ENCODE data around the gene CYTH4. TPM values are rescaled to one million over a fixed set of nuclear protein-coding genes. Genes with fewer than 3 reads are reported as not detected.

Gene CYTH4
- total RNA-seq, 2 experiments from 2014 or later, result 20.6 to 28.1 TPM

DNA sequence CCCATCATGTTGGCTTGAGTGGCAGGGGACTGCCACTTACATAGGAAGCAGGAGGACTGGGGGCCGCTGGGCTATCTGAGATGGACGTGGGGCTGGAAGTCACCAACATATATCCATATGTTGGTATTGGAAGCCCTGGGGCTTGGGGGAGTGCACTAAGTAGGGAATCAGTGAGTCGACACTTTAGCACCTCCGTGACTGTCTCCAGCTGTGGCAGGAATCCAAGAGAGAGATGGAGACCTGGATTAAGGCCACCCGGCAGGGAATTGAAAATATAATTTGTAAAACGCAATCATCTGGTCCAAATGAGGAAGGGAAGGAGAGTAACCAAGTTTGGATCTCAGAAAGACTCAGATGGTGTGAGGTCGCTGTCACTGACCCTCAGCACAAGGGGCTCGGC is 76.6 kb downstream of the CYTH4 start:
- Histone ChIP-seq H3K36me3 (ENCODE audit: insufficient read depth, low read length) (no peaks in the 10 kb centered on the region), H3K79me2 (ENCODE audit: insufficient read depth, low read depth, low read length) (no peaks in the 10 kb centered on the region), H3K4me2 (ENCODE audit: low read length) (no peak overlapping the region), H3K9me2 (ENCODE audit: insufficient read depth, low read length) (no peaks in the 10 kb centered on the region), H2AFZ (ENCODE audit: low read length) (no peak overlapping the region), H4K20me1 (ENCODE audit: insufficient read depth, low read length) (no peaks in the 10 kb centered on the region), H3K4me1 (ENCODE audit: insufficient read depth, low read length, poor library complexity, severe bottlenecking) (no peaks in the 10 kb centered on the region), H3K9me3 (ENCODE audit: low read length) (no peaks in the 10 kb centered on the region), H3K27ac (ENCODE audit: low read depth, low read length, poor library complexity, severe bottlenecking) (no peak overlapping the region), H3K4me3 (ENCODE audit: low read depth, low read length, poor library complexity, severe bottlenecking) (no peak overlapping the region)
- intact Hi-C loops (cut with micrococcal nuclease; ENCODE audit: unreplicated experiment), result no loop called here
- ChIA-PET POLR2A (no interaction called here), CTCF (ENCODE audit: unreplicated experiment) (interaction anchor here (0.6 kb wide), 1 partner anchor 227 kb away, joined by 3 read pairs; no protein-coding TSS in a partner anchor)
- TF ChIP-seq EZH2phosphoT487 (IDR thresholded peaks at IDR 0.05; ENCODE audit: borderline replicate concordance, low read depth, low read length), result no peak
- TF ChIP-seq, protein P1, sequence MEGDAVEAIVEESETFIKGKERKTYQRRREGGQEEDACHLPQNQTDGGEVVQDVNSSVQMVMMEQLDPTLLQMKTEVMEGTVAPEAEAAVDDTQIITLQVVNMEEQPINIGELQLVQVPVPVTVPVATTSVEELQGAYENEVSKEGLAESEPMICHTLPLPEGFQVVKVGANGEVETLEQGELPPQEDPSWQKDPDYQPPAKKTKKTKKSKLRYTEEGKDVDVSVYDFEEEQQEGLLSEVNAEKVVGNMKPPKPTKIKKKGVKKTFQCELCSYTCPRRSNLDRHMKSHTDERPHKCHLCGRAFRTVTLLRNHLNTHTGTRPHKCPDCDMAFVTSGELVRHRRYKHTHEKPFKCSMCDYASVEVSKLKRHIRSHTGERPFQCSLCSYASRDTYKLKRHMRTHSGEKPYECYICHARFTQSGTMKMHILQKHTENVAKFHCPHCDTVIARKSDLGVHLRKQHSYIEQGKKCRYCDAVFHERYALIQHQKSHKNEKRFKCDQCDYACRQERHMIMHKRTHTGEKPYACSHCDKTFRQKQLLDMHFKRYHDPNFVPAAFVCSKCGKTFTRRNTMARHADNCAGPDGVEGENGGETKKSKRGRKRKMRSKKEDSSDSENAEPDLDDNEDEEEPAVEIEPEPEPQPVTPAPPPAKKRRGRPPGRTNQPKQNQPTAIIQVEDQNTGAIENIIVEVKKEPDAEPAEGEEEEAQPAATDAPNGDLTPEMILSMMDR (conservative IDR thresholded peaks at IDR 0.05; ENCODE audit: low read length), result no peak
- no TSS peak for BruUV-seq (replicated peaks)
- DNase-seq (ENCODE audit: low spot score), result no peak

DNA sequence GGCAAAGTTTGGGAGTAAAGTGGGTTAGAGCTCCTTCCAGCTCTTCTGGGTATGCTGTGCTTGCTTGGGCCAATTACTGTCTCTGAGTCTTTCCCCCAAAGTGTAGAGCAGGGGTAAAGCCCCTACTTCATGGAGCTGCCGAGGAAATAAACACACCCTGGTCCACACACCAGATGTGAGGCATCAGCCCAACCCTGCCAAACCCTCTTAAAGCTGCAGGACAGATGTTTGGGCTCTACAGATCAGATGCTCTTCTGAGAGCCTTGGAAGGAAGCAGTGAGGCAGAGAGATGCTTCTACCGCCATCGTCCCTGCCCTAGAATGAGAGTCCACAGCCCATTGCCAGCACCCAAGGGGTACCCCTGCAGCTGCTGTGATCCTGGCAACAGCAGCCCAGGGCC is 80.3 kb downstream of the CYTH4 start:
- H3K27ac ChIP-seq (ENCODE audit: low read depth, low read length, poor library complexity, severe bottlenecking), result no peak overlapping the region
- H3K4me1 ChIP-seq (ENCODE audit: insufficient read depth, low read length, poor library complexity, severe bottlenecking), result peaks cover 15% of the 10 kb centered on the region
- H4K20me1 ChIP-seq (ENCODE audit: insufficient read depth, low read length), result no peaks in the 10 kb centered on the region
- H2AFZ ChIP-seq (ENCODE audit: low read length), result no peak overlapping the region
- H3K4me2 ChIP-seq (ENCODE audit: low read length), result no peak overlapping the region
- H3K4me3 ChIP-seq (ENCODE audit: low read depth, low read length, poor library complexity, severe bottlenecking), result no peak overlapping the region
- no peaks in the 10 kb centered on the region for H3K79me2 ChIP-seq (ENCODE audit: insufficient read depth, low read depth, low read length)
- POLR2A ChIA-PET, result no interaction called here
- DNase-seq (ENCODE audit: low spot score), result no peak
- BruUV-seq (replicated peaks), result no TSS peak
- no peaks in the 10 kb centered on the region for H3K9me3 ChIP-seq (ENCODE audit: low read length)
- H3K9me2 ChIP-seq (ENCODE audit: insufficient read depth, low read length), result no peaks in the 10 kb centered on the region
- CTCF ChIA-PET (ENCODE audit: unreplicated experiment), result no interaction called here
- TF ChIP-seq, protein P1 (conservative IDR thresholded peaks at IDR 0.05; ENCODE audit: low read length), result no peak
- TF ChIP-seq EZH2phosphoT487 (IDR thresholded peaks at IDR 0.05; ENCODE audit: borderline replicate concordance, low read depth, low read length), result no peak
- intact Hi-C loops (cut with micrococcal nuclease; ENCODE audit: unreplicated experiment), result no loop called here
- no peaks in the 10 kb centered on the region for H3K36me3 ChIP-seq (ENCODE audit: insufficient read depth, low read length)

DNA sequence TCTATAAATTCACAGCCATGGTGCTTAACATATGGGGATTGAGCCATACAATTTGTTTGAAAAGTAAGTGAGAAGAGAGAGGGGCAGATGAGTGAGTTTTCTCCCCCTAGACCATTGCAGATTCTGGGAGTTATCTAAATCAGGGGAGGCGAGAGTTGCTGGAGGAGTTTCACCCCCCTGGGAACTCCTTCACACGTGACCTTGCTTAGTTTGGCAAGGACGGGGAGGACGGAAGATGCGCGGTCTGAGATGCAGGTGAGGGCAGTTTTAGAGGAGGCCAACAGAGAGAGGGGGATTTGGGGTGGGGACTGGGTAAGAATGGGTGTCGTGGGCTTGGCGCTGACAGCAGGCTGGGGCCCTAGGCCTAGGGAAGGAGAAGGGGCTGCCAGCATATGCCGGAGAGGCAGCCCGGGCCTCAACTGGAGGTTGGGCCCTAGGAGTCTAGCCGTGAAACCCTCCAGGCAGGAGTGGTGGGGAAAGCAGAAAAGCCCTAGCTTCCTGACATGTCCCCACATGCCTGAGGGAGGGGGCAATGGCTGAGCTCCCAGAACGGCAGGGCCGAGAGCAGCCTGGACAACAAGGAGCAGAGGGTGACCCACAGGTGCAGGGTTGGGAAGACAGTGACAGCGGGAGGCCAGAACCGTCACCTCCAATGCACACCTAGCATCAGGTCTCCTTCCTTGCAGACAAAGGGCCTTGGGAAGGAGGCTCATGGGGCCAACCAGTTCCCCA is 81.1 kb downstream of the CYTH4 start:
- Histone ChIP-seq H3K79me2 (ENCODE audit: insufficient read depth, low read depth, low read length) (no peaks in the 10 kb centered on the region), H3K4me3 (ENCODE audit: low read depth, low read length, poor library complexity, severe bottlenecking) (no peak overlapping the region), H3K9me3 (ENCODE audit: low read length) (no peaks in the 10 kb centered on the region), H2AFZ (ENCODE audit: low read length) (no peak overlapping the region), H3K4me1 (ENCODE audit: insufficient read depth, low read length, poor library complexity, severe bottlenecking) (peaks cover 15% of the 10 kb centered on the region), H3K36me3 (ENCODE audit: insufficient read depth, low read length) (no peaks in the 10 kb centered on the region), H4K20me1 (ENCODE audit: insufficient read depth, low read length) (no peaks in the 10 kb centered on the region), H3K27ac (ENCODE audit: low read depth, low read length, poor library complexity, severe bottlenecking) (no peak overlapping the region), H3K9me2 (ENCODE audit: insufficient read depth, low read length) (no peaks in the 10 kb centered on the region), H3K4me2 (ENCODE audit: low read length) (no peak overlapping the region)
- intact Hi-C loops (cut with micrococcal nuclease; ENCODE audit: unreplicated experiment), result no loop called here
- no peak for DNase-seq (ENCODE audit: low spot score)
- BruUV-seq (replicated peaks), result no TSS peak
- CTCF ChIA-PET (ENCODE audit: unreplicated experiment), result no interaction called here
- no peak for TF ChIP-seq EZH2phosphoT487 (IDR thresholded peaks at IDR 0.05; ENCODE audit: borderline replicate concordance, low read depth, low read length)
- TF ChIP-seq, protein P1 (conservative IDR thresholded peaks at IDR 0.05; ENCODE audit: low read length), result no peak
- POLR2A ChIA-PET, result no interaction called here

All from OCI-LY7 (cell line).